MCF 10A (cell line): ENCODE measurements around the gene CCDC50. TPM values are rescaled to one million over a fixed set of nuclear protein-coding genes. Genes with fewer than 3 reads are reported as not detected.

ENCODE experiments used
- BruUV-seq: library from RNA; stranded (reverse); fragments of 400-500 nt; replicated peaks from 2 replicates; lab custom pipeline; 2021; lab: Mats Ljungman, UMichigan
- CTCF ChIA-PET: fragments of 300-600 bp; sonication (Branson Sonifier 250); formaldehyde crosslinking; extraction: SDS; loops from one replicate; lab custom pipeline; 2021; ENCODE audit warnings: antibody characterized with exemption, inconsistent platforms; lab: Yijun Ruan, JAX
- POLR2A ChIA-PET: fragments of 300-600, 350-650 bp; sonication (Branson Sonifier 250); formaldehyde crosslinking; extraction: SDS; loops from one replicate; lab custom pipeline; 2020; ENCODE audit warnings: antibody characterized with exemption, inconsistent platforms; lab: Yijun Ruan, JAX
- DNase-seq: peaks from one replicate; pipeline ENCODE4 v3.0.0-alpha.2; 2018; ENCODE audit not compliant: unreplicated experiment
- H3K27ac Mint-ChIP-seq: one replicate; pipeline ENCODE4 v1.8.0; 2022; ENCODE audit warnings: mild to moderate bottlenecking, low read depth, mixed read lengths; ENCODE audit not compliant: unreplicated experiment
- H3K27me3 Mint-ChIP-seq: one replicate; pipeline ENCODE4 v1.8.0; 2022; ENCODE audit warnings: mixed read lengths; ENCODE audit not compliant: insufficient read depth, unreplicated experiment
- H3K36me3 Mint-ChIP-seq: one replicate; pipeline ENCODE4 v1.8.0; 2022; ENCODE audit warnings: mild to moderate bottlenecking, moderate library complexity, mixed read lengths; ENCODE audit not compliant: insufficient read depth, unreplicated experiment
- H3K4me1 Mint-ChIP-seq: one replicate; pipeline ENCODE4 v1.8.0; 2022; ENCODE audit warnings: mixed read lengths; ENCODE audit not compliant: insufficient read depth, unreplicated experiment
- H3K4me3 Mint-ChIP-seq: one replicate; pipeline ENCODE4 v1.8.0; 2022; ENCODE audit warnings: mild to moderate bottlenecking, moderate library complexity, mixed read lengths; ENCODE audit not compliant: unreplicated experiment
- H3K9me3 Mint-ChIP-seq: one replicate; pipeline ENCODE4 v1.8.0; 2022; ENCODE audit warnings: mixed read lengths; ENCODE audit not compliant: unreplicated experiment
- CTCF ChIP-seq: fragments of 200-600 bp; IDR thresholded peaks from one replicate; pipeline ENCODE4 v1.8.0; 2022; ENCODE audit warnings: antibody characterized with exemption, mild to moderate bottlenecking; ENCODE audit not compliant: unreplicated experiment
- intact Hi-C: fragments of 100-400 bp; cut with micrococcal nuclease; formaldehyde crosslinking; loops from 2 replicates; pipeline ENCODE4 v1.14.1; 2022
- total RNA-seq: library from RNA; stranded (reverse); gene quantifications from 2 replicates; pipeline ENCODE4 v1.2.3, GENCODE V29; 2022

The CCDC50 gene
- total RNA-seq, 1 experiment from 2014 or later = 115 TPM

GRCh38 chr3:191343913-191344312 is 14.7 kb downstream of the CCDC50 start:
- DNase-seq = no peak
- Mint-ChIP-seq H3K27me3 (no peaks in the 10 kb centered on the region), H3K27ac (no peak overlapping the region), H3K4me3 (no peak overlapping the region), H3K9me3 (no peaks in the 10 kb centered on the region), H3K4me1 (peaks cover 38% of the 10 kb centered on the region), H3K36me3 (no peaks in the 10 kb centered on the region)
- intact Hi-C loops = no loop called here
- TF ChIP-seq CTCF = no peak
- no TSS peak for BruUV-seq
- POLR2A ChIA-PET = interaction anchor here (1.2 kb wide), 1 partner anchor 12 kb away, joined by 4 read pairs; no protein-coding TSS in a partner anchor
- CTCF ChIA-PET = no interaction called here

- no peak for TF ChIP-seq CTCF
- DNase-seq = no peak
- ChIA-PET CTCF (interaction anchor here (0.9 to 1.0 kb wide), 2 partner anchors 13 to 208 kb away, joined by 3 read pairs; no protein-coding TSS in a partner anchor), POLR2A (interaction anchor here (0.8 to 1.0 kb wide), 2 partner anchors 15 to 16 kb away, joined by 3 read pairs; partner anchors contain the start of genes CCDC50 and UTS2B)
- intact Hi-C loops = no loop called here
- H3K27me3 Mint-ChIP-seq = no peaks in the 10 kb centered on the region
- H3K4me1 Mint-ChIP-seq = peaks cover 41% of the 10 kb centered on the region
- BruUV-seq = no TSS peak
- no peak overlapping the region for H3K27ac Mint-ChIP-seq
- no peak overlapping the region for H3K4me3 Mint-ChIP-seq
- H3K36me3 Mint-ChIP-seq = no peaks in the 10 kb centered on the region
- H3K9me3 Mint-ChIP-seq = no peaks in the 10 kb centered on the region
Measured at GRCh38 chr3:191345334-191345733, 16.1 kb downstream of the CCDC50 start.

- intact Hi-C loops = no loop called here
- Mint-ChIP-seq H3K4me3 (no peak overlapping the region), H3K27ac (no peak overlapping the region), H3K4me1 (peaks cover 50% of the 10 kb centered on the region), H3K27me3 (no peaks in the 10 kb centered on the region), H3K9me3 (no peaks in the 10 kb centered on the region), H3K36me3 (no peaks in the 10 kb centered on the region)
- BruUV-seq = no TSS peak
- no peak for TF ChIP-seq CTCF
- no peak for DNase-seq
- ChIA-PET CTCF (interaction anchor here (0.6 to 0.7 kb wide), 2 partner anchors 103 to 729 kb away, joined by 3 to 4 read pairs; no protein-coding TSS in a partner anchor), POLR2A (interaction anchor here (1.1 to 2.3 kb wide), 2 partner anchors 9 to 10 kb away, joined by 4 to 6 read pairs; no protein-coding TSS in a partner anchor)
Measured at GRCh38 chr3:191347228-191347627, 18.0 kb downstream of the CCDC50 start.

GRCh38 chr3:191348098-191348497 is 18.9 kb downstream of the CCDC50 start:
- Mint-ChIP-seq H3K27me3 (no peaks in the 10 kb centered on the region), H3K9me3 (no peaks in the 10 kb centered on the region), H3K27ac (no peak overlapping the region), H3K4me3 (no peak overlapping the region), H3K36me3 (no peaks in the 10 kb centered on the region), H3K4me1 (peaks cover 41% of the 10 kb centered on the region)
- intact Hi-C loops = no loop called here
- DNase-seq = no peak
- no TSS peak for BruUV-seq
- ChIA-PET CTCF (interaction anchor here (0.6 to 1.0 kb wide), 4 partner anchors 8 to 42 kb away, joined by 3 read pairs; no protein-coding TSS in a partner anchor), POLR2A (interaction anchor here (1.0 to 2.3 kb wide), 3 partner anchors 8 to 14 kb away, joined by 3 to 6 read pairs (median 4); no protein-coding TSS in a partner anchor)
- TF ChIP-seq CTCF = no peak
